Left ventricle myocardium inferior (tissue), 1 donor: ENCODE data around the gene FEZ2. TPM values are rescaled to one million over a fixed set of nuclear protein-coding genes. Genes with fewer than 3 reads are reported as not detected.

ENCODE experiments used
- DNase-seq: peaks from one replicate; pipeline ENCODE4 v3.0.0-alpha.2; 2020
- H3K27ac ChIP-seq: fragments of 200-600 bp; replicated peaks from 2 replicates; pipeline ENCODE4 v1.8.0; 2021
- H3K27me3 ChIP-seq: fragments of 200-600 bp; 2 replicates; pipeline ENCODE4 v1.8.0; 2021; ENCODE audit warnings: low read depth
- H3K36me3 ChIP-seq: fragments of 200-600 bp; 2 replicates; pipeline ENCODE4 v1.8.0; 2021
- H3K4me1 ChIP-seq: fragments of 200-600 bp; 2 replicates; pipeline ENCODE4 v1.8.0; 2021
- H3K4me3 ChIP-seq: fragments of 200-600 bp; 2 replicates; pipeline ENCODE4 v1.8.0; 2021; ENCODE audit warnings: mild to moderate bottlenecking, moderate library complexity
- H3K9me3 ChIP-seq: fragments of 200-600 bp; replicated peaks from 2 replicates; pipeline ENCODE4 v1.8.0; 2021
- intact Hi-C: fragments of 100-400 bp; cut with micrococcal nuclease; formaldehyde crosslinking; loops from one replicate; pipeline ENCODE4 v1.11.0; 2022
- total RNA-seq: library from RNA; stranded (reverse); fragmentation: NEBNext Ultra II Directional; extraction: Animal tissue kit (Norgen Biotek cat#: 25700); gene quantifications from one replicate; pipeline ENCODE4 v1.2.1, GENCODE V29; 2021
- TF ChIP-seq, protein P1 (sequence below): fragments of 200-600 bp; IDR thresholded peaks from 2 replicates; pipeline ENCODE4 v1.8.0; 2021; ENCODE audit warnings: antibody characterized with exemption, mild to moderate bottlenecking, borderline replicate concordance
- donor health status: DM: no; HTN: yes; CAD: no; lungs with severe emphysema.

FEZ2 gene
- total RNA-seq, 1 donor from 2014 or later = 49.6 TPM

DNA sequence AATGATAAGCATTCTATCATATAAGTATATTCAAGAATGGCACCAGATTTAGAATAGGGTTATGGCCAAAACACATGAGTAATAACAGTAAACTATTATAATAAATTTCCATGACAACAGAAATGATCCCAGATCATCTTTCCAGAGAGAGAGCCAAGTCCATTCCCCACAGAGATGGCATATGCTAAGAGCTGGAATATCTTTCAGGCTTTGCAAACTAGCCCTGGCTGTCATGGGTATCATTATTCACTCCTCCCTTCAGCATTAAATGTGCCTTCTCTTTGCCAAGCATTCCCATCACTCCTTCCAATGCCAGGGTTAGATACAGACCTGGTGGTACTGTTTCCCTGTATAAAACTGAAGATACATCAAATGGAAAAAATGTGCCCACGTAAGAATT lies 10.9 kb downstream of the FEZ2 start:
- no peaks in the 10 kb centered on the region for H3K27me3 ChIP-seq
- intact Hi-C loops = no loop called here
- H3K27ac ChIP-seq = no peak overlapping the region
- no peak for DNase-seq
- H3K4me3 ChIP-seq = no peak overlapping the region
- H3K36me3 ChIP-seq = peaks cover 52% of the 10 kb centered on the region
- TF ChIP-seq, protein P1, sequence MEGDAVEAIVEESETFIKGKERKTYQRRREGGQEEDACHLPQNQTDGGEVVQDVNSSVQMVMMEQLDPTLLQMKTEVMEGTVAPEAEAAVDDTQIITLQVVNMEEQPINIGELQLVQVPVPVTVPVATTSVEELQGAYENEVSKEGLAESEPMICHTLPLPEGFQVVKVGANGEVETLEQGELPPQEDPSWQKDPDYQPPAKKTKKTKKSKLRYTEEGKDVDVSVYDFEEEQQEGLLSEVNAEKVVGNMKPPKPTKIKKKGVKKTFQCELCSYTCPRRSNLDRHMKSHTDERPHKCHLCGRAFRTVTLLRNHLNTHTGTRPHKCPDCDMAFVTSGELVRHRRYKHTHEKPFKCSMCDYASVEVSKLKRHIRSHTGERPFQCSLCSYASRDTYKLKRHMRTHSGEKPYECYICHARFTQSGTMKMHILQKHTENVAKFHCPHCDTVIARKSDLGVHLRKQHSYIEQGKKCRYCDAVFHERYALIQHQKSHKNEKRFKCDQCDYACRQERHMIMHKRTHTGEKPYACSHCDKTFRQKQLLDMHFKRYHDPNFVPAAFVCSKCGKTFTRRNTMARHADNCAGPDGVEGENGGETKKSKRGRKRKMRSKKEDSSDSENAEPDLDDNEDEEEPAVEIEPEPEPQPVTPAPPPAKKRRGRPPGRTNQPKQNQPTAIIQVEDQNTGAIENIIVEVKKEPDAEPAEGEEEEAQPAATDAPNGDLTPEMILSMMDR = no peak
- H3K9me3 ChIP-seq = no peaks in the 10 kb centered on the region
- H3K4me1 ChIP-seq = peaks cover 31% of the 10 kb centered on the region

DNA sequence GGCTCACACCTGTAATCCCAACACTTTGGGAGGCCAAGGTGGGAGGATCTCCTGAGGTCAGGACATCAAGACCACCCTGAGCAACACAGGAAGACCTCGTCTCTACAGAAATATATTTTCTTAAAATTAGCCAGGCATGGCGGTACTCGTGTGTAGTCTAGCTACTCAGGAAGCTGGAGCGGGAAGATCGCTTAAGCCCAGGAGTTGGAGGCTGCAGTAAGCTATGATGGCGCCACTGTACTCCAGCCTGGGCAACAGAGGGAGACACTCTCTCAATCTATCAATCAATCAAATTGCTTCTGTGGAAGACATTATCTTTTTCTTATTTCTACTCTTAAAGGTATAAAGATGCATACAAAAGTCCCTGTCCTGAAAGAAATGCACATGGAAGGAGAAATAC lies 11.3 kb downstream of the FEZ2 start:
- Histone ChIP-seq H3K27ac (no peak overlapping the region), H3K27me3 (no peaks in the 10 kb centered on the region), H3K4me1 (peaks cover 32% of the 10 kb centered on the region), H3K9me3 (no peaks in the 10 kb centered on the region), H3K36me3 (peaks cover 52% of the 10 kb centered on the region), H3K4me3 (no peak overlapping the region)
- TF ChIP-seq, protein P1 = no peak
- DNase-seq = no peak
- intact Hi-C loops = no loop called here

DNA sequence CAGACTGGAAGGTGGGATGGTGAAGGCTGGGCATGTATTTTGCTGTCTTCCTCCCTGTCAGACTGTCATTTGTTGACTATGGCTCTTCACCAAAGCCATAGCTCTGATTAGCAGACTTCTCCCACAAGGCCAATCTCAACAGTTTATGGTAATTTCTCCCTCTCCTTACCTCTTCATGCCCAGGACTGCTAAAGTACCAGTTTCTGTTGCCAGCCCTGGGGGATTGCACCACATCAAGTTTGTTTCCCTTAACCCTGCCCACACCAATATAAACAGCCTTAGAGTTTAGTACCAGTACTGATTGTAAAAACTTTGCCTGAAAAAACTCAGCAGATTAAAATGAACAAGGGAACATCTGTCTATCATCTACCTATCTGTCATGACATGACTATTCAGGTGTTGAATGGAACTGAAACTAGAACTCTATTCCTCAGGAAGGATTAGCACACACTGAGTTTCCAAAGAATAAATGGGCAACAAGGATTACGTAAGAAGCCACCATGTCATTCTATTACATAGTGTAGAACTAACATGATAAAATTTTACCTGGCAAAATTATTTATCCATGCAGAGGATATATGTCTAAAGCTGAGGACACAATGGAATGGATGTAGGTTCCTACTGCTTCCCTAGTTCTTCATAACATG lies 13.7 kb downstream of the FEZ2 start:
- TF ChIP-seq, protein P1 = no peak
- H3K27me3 ChIP-seq = no peaks in the 10 kb centered on the region
- intact Hi-C loops = no loop called here
- H3K4me1 ChIP-seq = peaks cover 19% of the 10 kb centered on the region
- H3K9me3 ChIP-seq = no peaks in the 10 kb centered on the region
- no peak overlapping the region for H3K27ac ChIP-seq
- peaks cover 65% of the 10 kb centered on the region for H3K36me3 ChIP-seq
- H3K4me3 ChIP-seq = no peak overlapping the region
- DNase-seq = no peak

DNA sequence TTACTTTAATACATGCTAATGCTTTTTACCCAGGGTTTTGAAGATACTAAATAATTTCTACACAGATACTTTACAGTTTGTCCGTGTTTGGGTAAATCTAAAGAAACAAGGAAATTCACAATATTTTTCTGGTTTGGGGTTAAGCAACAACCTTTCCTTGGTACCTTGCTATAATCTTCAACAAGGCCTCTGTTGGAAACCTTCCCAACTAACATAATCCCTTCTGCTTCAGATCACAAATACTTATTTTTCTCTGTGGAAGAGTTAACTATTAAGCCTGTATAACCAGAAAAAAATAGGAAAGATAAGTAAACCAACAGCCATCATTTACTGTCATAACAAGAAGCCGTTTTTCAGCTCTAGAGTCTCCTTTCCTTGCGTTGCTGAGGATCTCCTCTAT lies 15.0 kb downstream of the FEZ2 start:
- TF ChIP-seq, protein P1 = no peak
- DNase-seq = no peak
- no peaks in the 10 kb centered on the region for H3K27me3 ChIP-seq
- no peak overlapping the region for H3K27ac ChIP-seq
- peaks cover 77% of the 10 kb centered on the region for H3K36me3 ChIP-seq
- H3K9me3 ChIP-seq = no peaks in the 10 kb centered on the region
- peaks cover 11% of the 10 kb centered on the region for H3K4me1 ChIP-seq
- no peak overlapping the region for H3K4me3 ChIP-seq
- intact Hi-C loops = no loop called here

DNA sequence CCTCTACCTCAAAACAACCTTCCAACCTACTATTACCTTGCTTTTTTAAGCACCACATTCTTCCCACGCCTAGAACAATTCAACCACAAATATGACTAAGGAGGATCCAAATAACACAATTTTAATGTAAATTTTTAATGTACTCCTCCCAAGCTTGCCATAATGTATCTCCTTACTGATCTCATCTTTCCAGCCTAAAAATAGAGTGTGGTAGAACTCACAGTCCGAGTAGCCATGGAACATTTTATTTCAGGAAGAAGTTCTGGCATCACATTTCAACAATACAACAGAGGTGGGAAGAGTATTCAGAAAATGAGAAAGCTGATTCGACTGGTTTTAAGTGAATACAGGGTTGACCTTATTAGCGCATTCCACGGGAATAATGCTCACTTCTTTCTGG lies 15.4 kb downstream of the FEZ2 start:
- peaks cover 11% of the 10 kb centered on the region for H3K4me1 ChIP-seq
- H3K9me3 ChIP-seq = no peaks in the 10 kb centered on the region
- TF ChIP-seq, protein P1 = no peak
- peaks cover 77% of the 10 kb centered on the region for H3K36me3 ChIP-seq
- H3K27me3 ChIP-seq = no peaks in the 10 kb centered on the region
- no peak overlapping the region for H3K4me3 ChIP-seq
- intact Hi-C loops = no loop called here
- H3K27ac ChIP-seq = no peak overlapping the region
- no peak for DNase-seq

DNA sequence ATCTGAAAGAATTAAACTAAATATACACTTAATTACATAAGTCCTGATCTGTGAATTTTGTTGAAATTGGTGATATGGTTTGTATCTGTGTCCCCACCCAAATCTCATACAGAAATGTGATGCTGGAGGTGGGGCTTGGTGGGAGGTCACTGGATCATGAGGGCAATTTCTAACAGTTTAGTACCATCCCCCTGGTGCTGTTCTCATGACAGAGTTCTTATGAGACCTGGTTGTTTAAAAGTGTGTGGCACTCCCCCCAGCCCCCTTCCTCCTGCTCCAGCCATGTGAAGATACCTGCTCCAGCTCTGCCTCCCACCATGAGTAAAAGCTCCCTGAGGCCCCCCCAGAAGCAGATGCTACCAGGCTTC lies 18.7 kb downstream of the FEZ2 start:
- DNase-seq = no peak
- H3K27me3 ChIP-seq = no peaks in the 10 kb centered on the region
- intact Hi-C loops = no loop called here
- no peak overlapping the region for H3K27ac ChIP-seq
- H3K4me3 ChIP-seq = no peak overlapping the region
- peaks cover 17% of the 10 kb centered on the region for H3K4me1 ChIP-seq
- TF ChIP-seq, protein P1 = no peak
- no peaks in the 10 kb centered on the region for H3K9me3 ChIP-seq
- H3K36me3 ChIP-seq = peaks cover 85% of the 10 kb centered on the region
